Measurements from ENCODE around the gene NEDD1.
A peak's percentile ranks its signal among the peaks of the same experiment; 100 is the strongest.

NEDD1 gene

DNA sequence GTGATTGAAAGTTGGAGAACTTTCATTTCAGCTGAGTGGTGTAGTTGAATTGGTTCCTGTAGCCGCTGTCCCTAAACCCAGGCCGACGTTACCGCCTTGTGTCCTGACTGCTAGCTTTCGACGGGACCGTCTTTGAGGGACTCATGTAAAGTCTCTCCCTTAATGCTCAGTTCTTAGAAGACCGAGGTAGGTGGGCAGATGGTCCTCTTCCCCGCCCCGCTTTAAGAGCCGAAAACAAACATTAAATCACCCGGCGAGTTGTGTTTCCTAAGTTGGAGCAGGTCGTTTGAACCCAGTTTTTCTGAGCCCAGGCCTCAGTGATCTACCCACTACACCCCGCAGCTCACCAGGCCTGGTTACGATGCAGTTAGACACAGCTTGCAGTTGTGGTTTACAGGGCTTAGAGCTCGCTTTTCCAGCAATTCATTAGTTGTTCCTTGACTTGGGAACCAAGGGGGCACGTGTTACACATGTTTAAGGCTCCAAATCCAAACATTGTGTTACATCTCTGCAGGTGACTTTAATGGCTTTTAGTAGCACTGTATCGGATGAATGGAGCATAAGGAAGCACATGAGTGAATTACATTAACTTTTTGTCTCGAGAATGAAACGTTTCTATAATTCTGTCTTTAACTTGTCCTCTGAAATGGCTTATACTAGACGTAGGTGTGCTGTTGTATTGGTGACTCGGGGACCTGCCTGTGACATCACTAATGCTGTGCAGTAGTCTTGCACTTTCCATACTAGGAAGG lies 790 bp downstream of the NEDD1 start:
- H3K9ac ChIP-seq: no peak overlapping the region
- TF ChIP-seq, protein P1, sequence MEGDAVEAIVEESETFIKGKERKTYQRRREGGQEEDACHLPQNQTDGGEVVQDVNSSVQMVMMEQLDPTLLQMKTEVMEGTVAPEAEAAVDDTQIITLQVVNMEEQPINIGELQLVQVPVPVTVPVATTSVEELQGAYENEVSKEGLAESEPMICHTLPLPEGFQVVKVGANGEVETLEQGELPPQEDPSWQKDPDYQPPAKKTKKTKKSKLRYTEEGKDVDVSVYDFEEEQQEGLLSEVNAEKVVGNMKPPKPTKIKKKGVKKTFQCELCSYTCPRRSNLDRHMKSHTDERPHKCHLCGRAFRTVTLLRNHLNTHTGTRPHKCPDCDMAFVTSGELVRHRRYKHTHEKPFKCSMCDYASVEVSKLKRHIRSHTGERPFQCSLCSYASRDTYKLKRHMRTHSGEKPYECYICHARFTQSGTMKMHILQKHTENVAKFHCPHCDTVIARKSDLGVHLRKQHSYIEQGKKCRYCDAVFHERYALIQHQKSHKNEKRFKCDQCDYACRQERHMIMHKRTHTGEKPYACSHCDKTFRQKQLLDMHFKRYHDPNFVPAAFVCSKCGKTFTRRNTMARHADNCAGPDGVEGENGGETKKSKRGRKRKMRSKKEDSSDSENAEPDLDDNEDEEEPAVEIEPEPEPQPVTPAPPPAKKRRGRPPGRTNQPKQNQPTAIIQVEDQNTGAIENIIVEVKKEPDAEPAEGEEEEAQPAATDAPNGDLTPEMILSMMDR (IDR thresholded peaks at IDR 0.05): no peak
- H3K27me3 ChIP-seq (ENCODE audit: control insufficient read depth, insufficient read depth, low read length): no peaks in the 10 kb centered on the region
- H3K79me2 ChIP-seq: peaks cover 3% of the 10 kb centered on the region
- no peaks in the 10 kb centered on the region for H3K4me1 ChIP-seq
- H2AFZ ChIP-seq: peak overlapping the region; percentile 95
- H3K27ac ChIP-seq: peak overlapping the region; percentile 37
- H3K4me2 ChIP-seq (ENCODE audit: low read length): peak overlapping the region; percentile 84
- H3K9me3 ChIP-seq (ENCODE audit: control insufficient read depth, low read length): no peaks in the 10 kb centered on the region
- peak overlapping the region; percentile 92 for H3K4me3 ChIP-seq (ENCODE audit: low read depth, low read length)
- H3K36me3 ChIP-seq (ENCODE audit: control insufficient read depth, insufficient read depth, low read length): no peaks in the 10 kb centered on the region

GRCh38 chr12:96908423-96908675 lies 1.3 kb downstream of the NEDD1 start:
- Histone ChIP-seq H3K36me3 (ENCODE audit: control insufficient read depth, insufficient read depth, low read length) (no peaks in the 10 kb centered on the region), H3K9me3 (ENCODE audit: control insufficient read depth, low read length) (no peaks in the 10 kb centered on the region), H3K4me3 (ENCODE audit: low read depth, low read length) (no peak overlapping the region), H3K27ac (no peak overlapping the region), H3K9ac (no peak overlapping the region), H3K4me2 (ENCODE audit: low read length) (peak overlapping the region; percentile 23), H3K4me1 (no peaks in the 10 kb centered on the region), H3K27me3 (ENCODE audit: control insufficient read depth, insufficient read depth, low read length) (no peaks in the 10 kb centered on the region), H2AFZ (no peak overlapping the region), H3K79me2 (peaks cover 3% of the 10 kb centered on the region)
- TF ChIP-seq, protein P1 (IDR thresholded peaks at IDR 0.05): no peak

GRCh38 chr12:96912261-96912660 lies 5.2 kb downstream of the NEDD1 start:
- no peaks in the 10 kb centered on the region for H3K9me3 ChIP-seq (ENCODE audit: control insufficient read depth, low read length)

DNA sequence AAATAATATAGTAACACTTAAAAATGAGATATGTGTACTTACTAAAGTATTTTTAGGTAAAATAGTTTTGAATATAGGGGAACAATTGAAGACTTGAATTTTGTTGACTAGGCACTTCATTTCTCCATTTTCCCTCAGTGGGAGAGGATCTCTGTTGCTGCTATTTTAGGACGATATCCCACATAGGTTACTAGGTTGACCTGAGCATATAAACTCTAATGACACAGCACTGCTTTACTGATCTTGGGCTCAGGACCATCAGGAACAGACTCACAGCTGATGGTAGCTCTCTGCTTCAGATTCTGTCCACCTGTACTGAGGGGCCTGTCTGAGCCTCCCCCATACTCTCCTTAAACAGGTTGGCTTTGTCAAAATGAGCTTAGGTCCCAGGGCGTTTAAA lies 5.9 kb downstream of the NEDD1 start:
- Histone ChIP-seq H3K9me3 (ENCODE audit: control insufficient read depth, low read length) (no peaks in the 10 kb centered on the region), H3K27ac (no peak overlapping the region), H3K4me1 (no peaks in the 10 kb centered on the region), H2AFZ (no peak overlapping the region), H3K4me2 (ENCODE audit: low read length) (no peak overlapping the region), H3K36me3 (ENCODE audit: control insufficient read depth, insufficient read depth, low read length) (no peaks in the 10 kb centered on the region), H3K4me3 (ENCODE audit: low read depth, low read length) (no peak overlapping the region), H3K27me3 (ENCODE audit: control insufficient read depth, insufficient read depth, low read length) (no peaks in the 10 kb centered on the region), H3K79me2 (peaks cover 2% of the 10 kb centered on the region), H3K9ac (no peak overlapping the region)
- TF ChIP-seq, protein P1 (IDR thresholded peaks at IDR 0.05): no peak

More at GRCh38 chr12:96912261-96912660, 5.2 kb downstream of the NEDD1 start:
- Histone ChIP-seq H3K9ac (no peak overlapping the region), H3K79me2 (peaks cover 5% of the 10 kb centered on the region), H3K36me3 (ENCODE audit: control insufficient read depth, insufficient read depth, low read length) (no peaks in the 10 kb centered on the region), H3K4me3 (ENCODE audit: low read depth, low read length) (no peak overlapping the region), H3K4me1 (no peaks in the 10 kb centered on the region), H3K27me3 (ENCODE audit: control insufficient read depth, insufficient read depth, low read length) (no peaks in the 10 kb centered on the region), H3K27ac (no peak overlapping the region), H3K4me2 (ENCODE audit: low read length) (no peak overlapping the region), H2AFZ (no peak overlapping the region)
- TF ChIP-seq, protein P1 (IDR thresholded peaks at IDR 0.05): no peak
